Endodermal cell (in vitro differentiated cells): ENCODE results near the gene KLHL17. TPM values are rescaled to one million over a fixed set of nuclear protein-coding genes. Genes with fewer than 3 reads are reported as not detected.
"Not testable (repeated sequence)": the region's sequence is repeated elsewhere in the genome, so short reads cannot be mapped to it uniquely, and the experiment has no call there.

Experiments used
- DNase-seq: peaks from one replicate; pipeline ENCODE4 v3.0.0-alpha.2; 2017
- H3K27ac ChIP-seq: 2 replicates; pipeline ENCODE4 v1.5.1; 2013; ENCODE audit warnings: mild to moderate bottlenecking, low read depth, low read length, moderate library complexity
- H3K27me3 ChIP-seq: 2 replicates; pipeline ENCODE4 v1.6.1; 2013; ENCODE audit warnings: mild to moderate bottlenecking, low read length, moderate library complexity; ENCODE audit not compliant: insufficient read depth, control insufficient read depth, poor library complexity, severe bottlenecking
- H3K36me3 ChIP-seq: 2 replicates; pipeline ENCODE4 v1.7.0; 2013; ENCODE audit warnings: mild to moderate bottlenecking, low read length, moderate library complexity; ENCODE audit not compliant: control insufficient read depth, insufficient read depth
- H3K4me1 ChIP-seq: one replicate; pipeline ENCODE4 v1.7.0; 2013; ENCODE audit warnings: low read length; ENCODE audit not compliant: control insufficient read depth, insufficient read depth
- H3K4me3 ChIP-seq: 2 replicates; pipeline ENCODE4 v1.5.1; 2013; ENCODE audit warnings: mild to moderate bottlenecking, low read length, moderate library complexity
- H3K9ac ChIP-seq: 2 replicates; pipeline ENCODE4 v1.6.1; 2013; ENCODE audit warnings: mild to moderate bottlenecking, low read length, moderate library complexity; ENCODE audit not compliant: poor library complexity, severe bottlenecking; ENCODE audit errors: extremely low read depth
- H3K9me3 ChIP-seq: 2 replicates; pipeline ENCODE4 v1.6.1; 2013; ENCODE audit warnings: mild to moderate bottlenecking, low read length, moderate library complexity; ENCODE audit not compliant: control insufficient read depth
- H3K27ac Mint-ChIP-seq: 2 replicates; pipeline ENCODE4 v1.8.0; 2020; ENCODE audit warnings: mixed read lengths
- H3K27me3 Mint-ChIP-seq: 2 replicates; pipeline ENCODE4 v1.8.0; 2021; ENCODE audit warnings: mild to moderate bottlenecking, mixed read lengths; ENCODE audit not compliant: insufficient read depth
- H3K36me3 Mint-ChIP-seq: 2 replicates; pipeline ENCODE4 v1.8.0; 2020; ENCODE audit warnings: low read depth, mixed read lengths
- H3K4me1 Mint-ChIP-seq: 2 replicates; pipeline ENCODE4 v1.8.0; 2020; ENCODE audit warnings: mixed read lengths
- H3K4me3 Mint-ChIP-seq: 2 replicates; pipeline ENCODE4 v1.8.0; 2020; ENCODE audit warnings: mild to moderate bottlenecking, moderate library complexity, mixed read lengths
- H3K9me3 Mint-ChIP-seq: 2 replicates; pipeline ENCODE4 v1.8.0; 2020; ENCODE audit warnings: mild to moderate bottlenecking, mixed read lengths
- WGBS, 2 experiments: methylation state at CpG; one replicate each; pipeline versions ENCODE4 v1.1.5 to v1.1.7; 2013; ENCODE audit warnings: missing lambda C conversion rate in 2 of 2, mixed read lengths in 1 of 2; ENCODE audit not compliant: insufficient coverage in 1 of 2, insufficient read length in 1 of 2; 5-methylcytosine and 5-hydroxymethylcytosine counted together
- total RNA-seq, 2 donors: library from RNA; stranded (reverse); fragmentation: NEBNext Ultra II Directional in 1 of 2; extraction: Animal tissue kit (Norgen Biotek cat#: 25700) in 1 of 2; gene quantifications; 2 replicates in 1 of 2; 3 replicates in 1 of 2; pipeline ENCODE4 v1.2.1, GENCODE V29; 2021
- TF ChIP-seq, protein P1 (sequence below): fragments of 200-600 bp; sonication (generic); conservative IDR thresholded peaks from 2 replicates; pipeline ENCODE4 v1.5.0; 2021; ENCODE audit warnings: antibody characterized with exemption, mild to moderate bottlenecking

KLHL17 gene
- total RNA-seq, 2 donors from 2014 or later, result 49.2 to 58.2 TPM

DNA sequence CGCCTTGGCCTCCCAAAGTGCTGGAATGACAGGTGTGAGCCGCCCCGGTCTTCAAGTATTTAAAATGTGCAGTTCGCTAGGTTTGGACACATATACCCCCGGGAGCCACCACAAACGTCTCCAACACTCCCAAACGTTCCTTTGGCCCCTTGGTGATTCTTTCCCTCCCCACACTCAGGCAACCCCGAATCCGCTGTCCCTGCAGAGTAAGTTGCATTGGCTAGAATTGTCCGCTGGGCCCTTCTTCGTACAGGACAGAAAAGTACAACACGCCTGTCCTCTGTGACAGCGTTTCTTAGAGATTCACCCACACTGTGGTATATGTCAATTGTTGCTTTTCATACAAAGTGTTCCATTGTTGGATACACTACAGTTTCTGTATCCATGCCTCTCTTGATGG is 24.7 kb downstream of the KLHL17 start:
- Histone ChIP-seq H3K4me1 (no peaks in the 10 kb centered on the region), H3K27me3 (peaks cover 66% of the 10 kb centered on the region), H3K9me3 (no peaks in the 10 kb centered on the region), H3K36me3 (no peaks in the 10 kb centered on the region), H3K27ac (no peak overlapping the region), H3K9ac (no peak overlapping the region), H3K4me3 (no peak overlapping the region)
- H3K4me1 Mint-ChIP-seq, result no peaks in the 10 kb centered on the region
- WGBS, 2 experiments, result 86 to 89% methylated on average over 5 to 13 of the region's 13 CpGs
- no peak for DNase-seq
- H3K9me3 Mint-ChIP-seq, result peaks cover 5% of the 10 kb centered on the region
- no peak overlapping the region for H3K4me3 Mint-ChIP-seq
- no peak overlapping the region for H3K27ac Mint-ChIP-seq
- H3K27me3 Mint-ChIP-seq, result peaks cover 79% of the 10 kb centered on the region
- H3K36me3 Mint-ChIP-seq, result no peaks in the 10 kb centered on the region
- TF ChIP-seq, protein P1, sequence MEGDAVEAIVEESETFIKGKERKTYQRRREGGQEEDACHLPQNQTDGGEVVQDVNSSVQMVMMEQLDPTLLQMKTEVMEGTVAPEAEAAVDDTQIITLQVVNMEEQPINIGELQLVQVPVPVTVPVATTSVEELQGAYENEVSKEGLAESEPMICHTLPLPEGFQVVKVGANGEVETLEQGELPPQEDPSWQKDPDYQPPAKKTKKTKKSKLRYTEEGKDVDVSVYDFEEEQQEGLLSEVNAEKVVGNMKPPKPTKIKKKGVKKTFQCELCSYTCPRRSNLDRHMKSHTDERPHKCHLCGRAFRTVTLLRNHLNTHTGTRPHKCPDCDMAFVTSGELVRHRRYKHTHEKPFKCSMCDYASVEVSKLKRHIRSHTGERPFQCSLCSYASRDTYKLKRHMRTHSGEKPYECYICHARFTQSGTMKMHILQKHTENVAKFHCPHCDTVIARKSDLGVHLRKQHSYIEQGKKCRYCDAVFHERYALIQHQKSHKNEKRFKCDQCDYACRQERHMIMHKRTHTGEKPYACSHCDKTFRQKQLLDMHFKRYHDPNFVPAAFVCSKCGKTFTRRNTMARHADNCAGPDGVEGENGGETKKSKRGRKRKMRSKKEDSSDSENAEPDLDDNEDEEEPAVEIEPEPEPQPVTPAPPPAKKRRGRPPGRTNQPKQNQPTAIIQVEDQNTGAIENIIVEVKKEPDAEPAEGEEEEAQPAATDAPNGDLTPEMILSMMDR, result no peak

DNA sequence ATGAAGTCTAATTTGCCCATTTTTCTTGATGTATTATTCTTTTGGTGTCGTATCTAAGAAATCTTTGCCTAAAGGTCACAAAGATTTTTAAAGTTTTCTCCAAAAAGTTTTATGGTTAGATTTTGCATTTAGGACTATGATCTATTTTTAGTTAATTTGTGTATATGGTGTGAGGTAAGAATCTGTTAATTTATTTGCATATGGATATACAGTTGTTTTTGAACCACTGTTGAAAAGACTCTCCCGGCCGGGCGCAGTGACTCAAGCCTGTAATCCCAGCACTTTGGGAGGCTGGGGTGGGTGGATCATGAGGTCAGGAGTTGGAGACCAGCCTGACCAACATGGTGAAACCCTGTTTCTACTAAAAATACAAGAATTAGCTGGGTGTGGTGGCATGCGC is 27.7 kb downstream of the KLHL17 start:
- not testable (repeated sequence) for DNase-seq, H3K27ac Mint-ChIP-seq, H3K27ac ChIP-seq, H3K36me3 ChIP-seq, H3K4me1 ChIP-seq, H3K4me3 Mint-ChIP-seq, H3K4me1 Mint-ChIP-seq, H3K4me3 ChIP-seq, H3K9ac ChIP-seq, H3K36me3 Mint-ChIP-seq
- Mint-ChIP-seq H3K27me3 (peaks cover 91% of the 10 kb centered on the region), H3K9me3 (peaks cover 24% of the 10 kb centered on the region)
- WGBS, 2 experiments, result 85 to 90% methylated on average over 5 of the region's 5 CpGs
- Histone ChIP-seq H3K27me3 (peaks cover 76% of the 10 kb centered on the region), H3K9me3 (peaks cover 15% of the 10 kb centered on the region)

- not testable (repeated sequence) for H3K9ac ChIP-seq, H3K4me1 ChIP-seq, H3K4me3 Mint-ChIP-seq, H3K36me3 Mint-ChIP-seq, H3K27ac Mint-ChIP-seq, H3K4me1 Mint-ChIP-seq, H3K36me3 ChIP-seq, H3K27ac ChIP-seq, H3K4me3 ChIP-seq, DNase-seq
- peaks cover 93% of the 10 kb centered on the region for H3K27me3 Mint-ChIP-seq
- Histone ChIP-seq H3K9me3 (peaks cover 15% of the 10 kb centered on the region), H3K27me3 (peaks cover 56% of the 10 kb centered on the region)
- 90 to 96% methylated on average over 3 to 6 of the region's 6 CpGs for WGBS, 2 experiments
- peaks cover 24% of the 10 kb centered on the region for H3K9me3 Mint-ChIP-seq
Observed at GRCh38 chr1:991275-991674, 30.9 kb downstream of the KLHL17 start.

DNA sequence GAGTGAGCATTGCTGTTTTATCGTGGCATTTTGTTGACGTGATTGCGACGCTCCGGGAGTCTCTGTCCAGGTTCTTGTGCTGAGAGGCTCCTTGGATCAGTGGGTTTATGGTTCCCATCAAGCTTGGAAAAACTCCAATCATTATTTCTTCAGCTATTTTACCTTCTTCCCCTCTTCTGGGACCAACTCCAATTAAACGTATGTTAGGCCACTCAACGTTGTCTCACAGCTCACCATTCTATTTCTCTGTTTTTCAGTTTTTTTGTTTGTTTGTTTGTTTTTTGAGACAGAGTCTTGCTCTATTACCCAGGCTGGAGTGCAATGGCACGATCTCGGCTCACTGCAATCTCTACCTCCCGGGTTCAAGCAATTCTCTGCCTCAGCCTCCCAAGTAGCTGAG is 31.5 kb downstream of the KLHL17 start:
- H3K36me3 ChIP-seq, result no peaks in the 10 kb centered on the region
- peaks cover 51% of the 10 kb centered on the region for H3K27me3 ChIP-seq
- peaks cover 90% of the 10 kb centered on the region for H3K27me3 Mint-ChIP-seq
- no peak overlapping the region for H3K27ac ChIP-seq
- DNase-seq, result no peak
- 94 to 99% methylated on average over 8 to 10 of the region's 10 CpGs for WGBS, 2 experiments
- H3K4me3 Mint-ChIP-seq, result no peak overlapping the region
- H3K9ac ChIP-seq, result no peak overlapping the region
- TF ChIP-seq, protein P1, result no peak
- H3K9me3 Mint-ChIP-seq, result peaks cover 24% of the 10 kb centered on the region
- H3K9me3 ChIP-seq, result peaks cover 15% of the 10 kb centered on the region
- H3K27ac Mint-ChIP-seq, result no peak overlapping the region
- peaks cover 3% of the 10 kb centered on the region for H3K4me1 Mint-ChIP-seq
- H3K4me3 ChIP-seq, result no peak overlapping the region
- no peaks in the 10 kb centered on the region for H3K4me1 ChIP-seq
- no peaks in the 10 kb centered on the region for H3K36me3 Mint-ChIP-seq
